Measurements from ENCODE around the gene INSRR. TPM values are rescaled to one million over a fixed set of nuclear protein-coding genes. Genes with fewer than 3 reads are reported as not detected.
A peak's percentile ranks its signal among the peaks of the same experiment; 100 is the strongest.

Gene INSRR
- total and polyA plus RNA-seq, 2 of the 4 experiments (the other 2 are of a cell fraction), result not detected

DNA sequence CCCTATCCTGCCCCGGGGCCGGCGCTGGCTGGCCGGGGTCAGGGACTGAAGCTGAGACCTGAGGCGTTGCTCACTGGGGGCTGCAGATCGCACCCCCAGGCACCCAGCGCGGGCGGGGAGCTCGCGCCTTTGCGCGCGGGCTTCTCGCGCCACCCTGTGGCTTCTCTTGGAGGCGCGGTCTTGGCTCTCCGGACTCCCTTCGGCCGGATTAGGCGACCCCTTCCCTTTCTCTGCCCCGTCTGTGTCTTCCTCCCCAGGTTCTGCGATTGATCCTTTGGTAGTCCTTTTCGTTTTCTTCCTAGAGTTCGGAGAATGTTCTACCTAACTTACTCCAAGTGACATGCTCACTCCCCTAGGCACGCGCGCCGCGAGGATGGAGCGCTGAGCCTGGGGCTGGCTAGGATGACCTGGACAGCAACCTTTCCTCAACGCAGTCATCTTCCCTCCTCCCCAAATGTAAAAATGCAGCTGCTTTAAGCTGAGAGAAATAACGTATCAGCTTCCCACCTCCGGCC is 1.3 kb upstream of the INSRR start:
- H3K9me1 ChIP-seq (ENCODE audit: insufficient read depth, low read length), result no peaks in the 10 kb centered on the region
- in situ Hi-C loops (cut with MboI; ENCODE audit: low sequenced_read_pairs), result no loop called here
- H4K20me1 ChIP-seq (ENCODE audit: insufficient read depth, low read length), result 0 out of 2 replicates have a peak, but pooled peaks cover 9% of the 10 kb centered on the region
- H3K9ac ChIP-seq (ENCODE audit: low read depth, low read length), result no peak overlapping the region
- no peaks in the 10 kb centered on the region for H3K79me1 ChIP-seq (ENCODE audit: low read depth in 1 of 2, low read length in 2 of 2)
- peaks cover 4% of the 10 kb centered on the region; the same call in 1 of the 2 replicates for H3K4me1 ChIP-seq (ENCODE audit: control insufficient read depth, insufficient read depth, low read length)
- peak overlapping the region; percentile 13; the same call in 1 of the 2 replicates for H3K4me3 ChIP-seq (ENCODE audit: insufficient read depth, low read depth, low read length)
- H2BK20ac ChIP-seq (ENCODE audit: low read depth, low read length), result no peak overlapping the region
- H3K18ac ChIP-seq (ENCODE audit: low read depth, low read length), result no peak overlapping the region
- peak overlapping the region; percentile 69 for H2AFZ ChIP-seq (replicated peaks; ENCODE audit: low read length, poor library complexity)
- H3K27me3 ChIP-seq (ENCODE audit: control insufficient read depth, insufficient read depth, low read length), result peaks cover 88% of the 10 kb centered on the region
- no peaks in the 10 kb centered on the region for H3K9me3 ChIP-seq (ENCODE audit: control insufficient read depth, insufficient read depth, low read length)
- H3K27ac ChIP-seq (ENCODE audit: insufficient read depth, low read length), result no peak overlapping the region
- H2BK15ac ChIP-seq (ENCODE audit: low read depth, low read length), result no peak overlapping the region
- CTCF ChIA-PET, result interaction anchor here (0.7 to 3.6 kb wide), 25 partner anchors 11 to 212 kb away, joined by 3 to 28 read pairs (median 4); partner anchors contain the start of genes ISG20L2 and METTL25B
- POLR2A ChIA-PET (ENCODE audit: unreplicated experiment), result interaction anchor here (0.6 to 0.7 kb wide), 2 partner anchors 19 to 34 kb away, joined by 3 to 11 read pairs; no protein-coding TSS in a partner anchor
- H3K36me3 ChIP-seq (ENCODE audit: control insufficient read depth, insufficient read depth, low read length), result no peaks in the 10 kb centered on the region
- H2AK9ac ChIP-seq (replicated peaks; ENCODE audit: low read depth, low read length, poor library complexity), result peak overlapping the region; percentile 16
- H3K4ac ChIP-seq (ENCODE audit: low read depth, low read length), result no peak overlapping the region
- no CpG with 5 or more reads among the region's 35 CpGs for WGBS, 2 experiments (ENCODE audit: extremely low coverage in 2 of 2, insufficient read length in 1 of 2)
- H2BK120ac ChIP-seq (ENCODE audit: low read depth, low read length), result no peak overlapping the region
- DNase-seq (peak; percentile 21), ATAC-seq (ENCODE audit: low read depth) (peak; percentile 86)
- no peak overlapping the region for H4K91ac ChIP-seq (ENCODE audit: insufficient read depth, low read depth, low read length)
- dilution Hi-C loops (cut with HindIII; ENCODE audit: low sequenced_read_pairs, unreplicated experiment), result no loop called here
- no peak overlapping the region for H2BK5ac ChIP-seq (ENCODE audit: low read depth, low read length, poor library complexity, severe bottlenecking)
- TF ChIP-seq CEBPB (IDR thresholded peaks at IDR 0.05; ENCODE audit: low read depth, low read length) (no peak), SMC3 (IDR thresholded peaks at IDR 0.05; ENCODE audit: low read depth, low read length) (peak; percentile 77), RCOR1 (IDR thresholded peaks at IDR 0.05; ENCODE audit: insufficient replicate concordance, low read length) (no peak), RAD21 (IDR thresholded peaks at IDR 0.05; ENCODE audit: low read length) (peak; percentile 80), MXI1 (IDR thresholded peaks at IDR 0.05; ENCODE audit: borderline replicate concordance, low read depth, low read length) (no peak)
- TF ChIP-seq, protein P1, sequence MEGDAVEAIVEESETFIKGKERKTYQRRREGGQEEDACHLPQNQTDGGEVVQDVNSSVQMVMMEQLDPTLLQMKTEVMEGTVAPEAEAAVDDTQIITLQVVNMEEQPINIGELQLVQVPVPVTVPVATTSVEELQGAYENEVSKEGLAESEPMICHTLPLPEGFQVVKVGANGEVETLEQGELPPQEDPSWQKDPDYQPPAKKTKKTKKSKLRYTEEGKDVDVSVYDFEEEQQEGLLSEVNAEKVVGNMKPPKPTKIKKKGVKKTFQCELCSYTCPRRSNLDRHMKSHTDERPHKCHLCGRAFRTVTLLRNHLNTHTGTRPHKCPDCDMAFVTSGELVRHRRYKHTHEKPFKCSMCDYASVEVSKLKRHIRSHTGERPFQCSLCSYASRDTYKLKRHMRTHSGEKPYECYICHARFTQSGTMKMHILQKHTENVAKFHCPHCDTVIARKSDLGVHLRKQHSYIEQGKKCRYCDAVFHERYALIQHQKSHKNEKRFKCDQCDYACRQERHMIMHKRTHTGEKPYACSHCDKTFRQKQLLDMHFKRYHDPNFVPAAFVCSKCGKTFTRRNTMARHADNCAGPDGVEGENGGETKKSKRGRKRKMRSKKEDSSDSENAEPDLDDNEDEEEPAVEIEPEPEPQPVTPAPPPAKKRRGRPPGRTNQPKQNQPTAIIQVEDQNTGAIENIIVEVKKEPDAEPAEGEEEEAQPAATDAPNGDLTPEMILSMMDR (conservative IDR thresholded peaks at IDR 0.05; ENCODE audit: low read depth, low read length), result peak; percentile 67
- TF ChIP-seq, protein P2, sequence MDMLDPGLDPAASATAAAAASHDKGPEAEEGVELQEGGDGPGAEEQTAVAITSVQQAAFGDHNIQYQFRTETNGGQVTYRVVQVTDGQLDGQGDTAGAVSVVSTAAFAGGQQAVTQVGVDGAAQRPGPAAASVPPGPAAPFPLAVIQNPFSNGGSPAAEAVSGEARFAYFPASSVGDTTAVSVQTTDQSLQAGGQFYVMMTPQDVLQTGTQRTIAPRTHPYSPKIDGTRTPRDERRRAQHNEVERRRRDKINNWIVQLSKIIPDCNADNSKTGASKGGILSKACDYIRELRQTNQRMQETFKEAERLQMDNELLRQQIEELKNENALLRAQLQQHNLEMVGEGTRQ (IDR thresholded peaks at IDR 0.05; ENCODE audit: low read depth, low read length), result no peak
- H3K23ac ChIP-seq (ENCODE audit: low read depth, low read length), result no peak overlapping the region
- no peak overlapping the region for H3K14ac ChIP-seq (replicated peaks; ENCODE audit: low read depth, low read length)
- no TSS peak for BruUV-seq (replicated peaks)
- no peak overlapping the region for H4K8ac ChIP-seq (ENCODE audit: low read depth in 2 of 2, low read length in 2 of 2)
- no peak overlapping the region for H3K56ac ChIP-seq (ENCODE audit: extremely low read depth, insufficient read depth, low read length)
- H2AK5ac ChIP-seq (ENCODE audit: low read depth, low read length), result no peak overlapping the region
- peak overlapping the region; percentile 72 for H3K4me2 ChIP-seq (ENCODE audit: low read depth, low read length)
- intact Hi-C loops (cut with micrococcal nuclease), result loop anchor here (1.0 kb wide), 3 partner anchors 63 to 171 kb away; no protein-coding TSS in a partner anchor
- H4K5ac ChIP-seq (ENCODE audit: low read depth, low read length), result no peak overlapping the region

All from IMR-90 (cell line).